Endothelial cell of umbilical vein (primary cell): ENCODE results near the gene TRMT11. TPM values are rescaled to one million over a fixed set of nuclear protein-coding genes. Genes with fewer than 3 reads are reported as not detected.

Experiments used
- BruUV-seq: library from RNA; stranded (reverse); fragments of 400-500 nt; replicated peaks from 2 replicates; lab custom pipeline; 2021; lab: Mats Ljungman, UMichigan
- CTCF ChIA-PET: fragments of 300-600, 350-600 bp; sonication (Branson Sonifier 250); formaldehyde crosslinking; loops from one replicate; lab custom pipeline; 2021; ENCODE audit warnings: antibody characterized with exemption, inconsistent platforms; lab: Charles Lee
- POLR2A ChIA-PET: fragments of 300-600, 350-600 bp; sonication (Branson Sonifier 250); formaldehyde crosslinking; loops from one replicate; lab custom pipeline; 2021; ENCODE audit warnings: antibody characterized with exemption, inconsistent platforms; lab: Charles Lee
- DNase-seq: peaks from one replicate; pipeline ENCODE4 v3.0.0-alpha.2; 2011; ENCODE audit warnings: low read depth, low spot score
- FAIRE-seq: peaks from 2 replicates; lab custom pipeline; 2011; peaks lifted over from hg19 to GRCh38; lab: Jason Lieb, UNC
- H2AFZ ChIP-seq: 2 replicates; pipeline ENCODE4 v1.6.0; 2012; ENCODE audit warnings: low read depth, low read length, control low read depth, inconsistent platforms
- H3K27ac ChIP-seq: 2 replicates; pipeline ENCODE4 v1.5.1; 2011; ENCODE audit warnings: low read depth, mild to moderate bottlenecking, control low read depth, low read length, moderate library complexity; ENCODE audit not compliant: insufficient read depth
- H3K27me3 ChIP-seq, 2 experiments: 2 replicates each; pipeline versions ENCODE4 v1.6.0 to v1.6.1; 2011; ENCODE audit warnings: low read length in 2 of 2, mixed read lengths in 1 of 2; ENCODE audit not compliant: control insufficient read depth in 2 of 2, insufficient read depth in 2 of 2
- H3K36me3 ChIP-seq, 2 experiments: 2 replicates in 1 of 2; 3 replicates in 1 of 2; pipeline ENCODE4 v1.5.1; 2011; ENCODE audit warnings: low read length in 2 of 2, mild to moderate bottlenecking in 1 of 2, moderate library complexity in 1 of 2; ENCODE audit not compliant: control insufficient read depth in 2 of 2, insufficient read depth in 2 of 2; ENCODE audit errors: extremely low read depth in 1 of 2
- H3K4me1 ChIP-seq: 3 replicates; pipeline ENCODE4 v1.5.1; 2011; ENCODE audit warnings: mild to moderate bottlenecking, low read length; ENCODE audit not compliant: control insufficient read depth, insufficient read depth; ENCODE audit errors: extremely low read depth
- H3K4me2 ChIP-seq: 2 replicates; pipeline ENCODE4 v1.6.1; 2011; ENCODE audit warnings: low read length, control low read depth, mixed read lengths; ENCODE audit not compliant: insufficient read depth
- H3K4me3 ChIP-seq, 3 experiments: fragments of 200-600 bp in 1 of 3; sonication (generic), shearing (Covaris generic) in 1 of 3; replicated peaks in 1 of 3; 2 replicates each; pipeline ENCODE4 v1.5.1; 2011 to 2016; ENCODE audit warnings: control low read depth in 3 of 3, low read length in 3 of 3, mild to moderate bottlenecking in 2 of 3, inconsistent platforms in 1 of 3, low read depth in 1 of 3, moderate library complexity in 1 of 3; ENCODE audit not compliant: insufficient read depth in 1 of 3
- H3K79me2 ChIP-seq: 2 replicates; pipeline ENCODE4 v1.6.0; 2012; ENCODE audit warnings: low read length, inconsistent platforms; ENCODE audit not compliant: control insufficient read depth, insufficient read depth
- H3K9ac ChIP-seq: replicated peaks from 2 replicates; pipeline ENCODE3; 2011; ENCODE audit warnings: low read length, control low read depth; ENCODE audit not compliant: insufficient read depth; ENCODE audit errors: extremely low read depth
- H3K9me1 ChIP-seq: replicated peaks from 3 replicates; pipeline ENCODE4 v1.6.0; 2011; ENCODE audit warnings: mild to moderate bottlenecking, low read length; ENCODE audit not compliant: control insufficient read depth, insufficient read depth; ENCODE audit errors: extremely low read depth
- H3K9me3 ChIP-seq: replicated peaks from 2 replicates; pipeline ENCODE4 v1.5.1; 2012; ENCODE audit warnings: low read length, inconsistent platforms; ENCODE audit not compliant: control insufficient read depth, insufficient read depth
- H4K20me1 ChIP-seq: replicated peaks from 2 replicates; pipeline ENCODE3; 2011; ENCODE audit warnings: mild to moderate bottlenecking, low read length; ENCODE audit not compliant: control insufficient read depth, insufficient read depth; ENCODE audit errors: extremely low read depth
- CTCF ChIP-seq, 2 donors: IDR thresholded peaks; 1 replicate in 1 of 2; 2 replicates in 1 of 2; pipeline ENCODE4 v1.5.1; 2011; ENCODE audit warnings: low read length in 2 of 2, mild to moderate bottlenecking in 2 of 2, moderate library complexity in 2 of 2, control low read depth in 1 of 2, inconsistent platforms in 1 of 2, low read depth in 1 of 2; ENCODE audit not compliant: insufficient read depth in 1 of 2; ENCODE audit errors: extremely low read depth in 1 of 2
- EZH2 ChIP-seq: IDR thresholded peaks from 2 replicates; pipeline ENCODE4 v1.6.1; 2012; ENCODE audit warnings: borderline replicate concordance, low read depth, mild to moderate bottlenecking, moderate library complexity, low read length, inconsistent platforms; ENCODE audit not compliant: severe bottlenecking
- FOS ChIP-seq: IDR thresholded peaks from 2 replicates; pipeline ENCODE4 v1.6.1; 2011; ENCODE audit warnings: mild to moderate bottlenecking, low read length, moderate library complexity, borderline replicate concordance; ENCODE audit not compliant: insufficient read depth
- GATA2 ChIP-seq: IDR thresholded peaks from 2 replicates; pipeline ENCODE4 v1.7.0; 2011; ENCODE audit warnings: low read depth, mild to moderate bottlenecking, moderate library complexity, mixed read lengths, low read length; ENCODE audit not compliant: insufficient read length, insufficient read depth
- JUN ChIP-seq: IDR thresholded peaks from 2 replicates; pipeline ENCODE4 v1.6.1; 2011; ENCODE audit warnings: borderline replicate concordance, low read depth; ENCODE audit not compliant: insufficient read length, insufficient read depth
- MAX ChIP-seq: IDR thresholded peaks from 2 replicates; pipeline ENCODE4 v1.6.1; 2011; ENCODE audit not compliant: insufficient read depth, insufficient read length
- MYC ChIP-seq: IDR thresholded peaks from one replicate; pipeline ENCODE4 v1.6.1; 2011; ENCODE audit warnings: mild to moderate bottlenecking, low read depth, low read length
- POLR2A ChIP-seq: IDR thresholded peaks from 2 replicates; pipeline ENCODE4 v1.6.1; 2012; ENCODE audit warnings: low read depth, mild to moderate bottlenecking, control low read depth, low read length
- POLR2AphosphoS5 ChIP-seq: IDR thresholded peaks from 2 replicates; pipeline ENCODE4 v1.6.1; 2012; ENCODE audit warnings: low read depth, mild to moderate bottlenecking, control low read depth, low read length, moderate library complexity; ENCODE audit not compliant: insufficient read depth
- dilution Hi-C: fragments of 300-500 bp; cut with MboI; formaldehyde crosslinking; loops from one replicate; pipeline ENCODE4 v1.15.0; 2019; ENCODE audit warnings: low sequenced_read_pairs; ENCODE audit not compliant: extremely low pct_ligation_motif_present
- intact Hi-C: fragments of 100-400 bp; cut with micrococcal nuclease; formaldehyde crosslinking; loops from one replicate; pipeline ENCODE4 v1.10.0; 2022
- polyA plus RNA-seq, 4 experiments: library from polyadenylated mRNA; depleted of rRNA in 3 of 4; stranded (reverse) in 3 of 4; unstranded in 1 of 4; fragments of >200 nt; gene quantifications; 2 replicates each; pipeline versions ENCODE4 v1.2.1 to v1.2.3, GENCODE V29; 2011 to 2012; ENCODE audit warnings: missing spikeins in 1 of 4
- total RNA-seq: library from RNA; stranded (reverse); gene quantifications from 2 replicates; pipeline ENCODE4 v1.2.3, GENCODE V29; 2021

Gene TRMT11
- total and polyA plus RNA-seq, 2 donors (not counting 3 experiments of a cell fraction or from before 2014, with no cell fraction given) = 5.1 to 10.7 TPM

GRCh38 chr6:125991653-125992052, 5.3 kb downstream of the TRMT11 start:
- no peaks in the 10 kb centered on the region for H3K36me3 ChIP-seq
- POLR2A ChIA-PET = no interaction called here
- peaks cover 5% of the 10 kb centered on the region for H3K4me1 ChIP-seq
- H3K9me1 ChIP-seq = no peaks in the 10 kb centered on the region
- no peak for TF ChIP-seq POLR2A
- no peak for TF ChIP-seq FOS
- TF ChIP-seq GATA2 = no peak
- no peak for TF ChIP-seq EZH2
- no peak for TF ChIP-seq POLR2AphosphoS5
- no peak for TF ChIP-seq MYC
- no peak overlapping the region for H3K9ac ChIP-seq
- H4K20me1 ChIP-seq = peaks cover 4% of the 10 kb centered on the region
- DNase-seq = no peak
- dilution Hi-C loops = no loop called here
- CTCF ChIA-PET = interaction anchor here (1.3 to 2.0 kb wide), 2 partner anchors 1199 to 1275 kb away, joined by 3 to 5 read pairs; partner anchors contain the start of gene RNF146
- intact Hi-C loops = no loop called here
- H3K4me3 ChIP-seq = no peak overlapping the region
- H3K4me2 ChIP-seq = no peak overlapping the region
- no TSS peak for BruUV-seq
- no peak overlapping the region for H3K27ac ChIP-seq
- H2AFZ ChIP-seq = no peak overlapping the region
- peaks cover 31% of the 10 kb centered on the region for H3K79me2 ChIP-seq
- H3K27me3 ChIP-seq = no peaks in the 10 kb centered on the region
- H3K9me3 ChIP-seq = no peaks in the 10 kb centered on the region
- no peak for FAIRE-seq

GRCh38 chr6:125994670-125995488, 8.5 kb downstream of the TRMT11 start:
- intact Hi-C loops = loop anchor here (5.0 kb wide), 4 partner anchors 272 to 1272 kb away; partner anchors contain the start of gene RNF146
- H3K9me1 ChIP-seq = no peaks in the 10 kb centered on the region
- H3K4me2 ChIP-seq = no peak overlapping the region
- FAIRE-seq (no peak), DNase-seq (no peak)
- dilution Hi-C loops = no loop called here
- ChIA-PET CTCF (interaction anchor here (0.8 to 2.8 kb wide), 32 partner anchors 8 to 1695 kb away, joined by 3 to 18 read pairs (median 4); partner anchors contain the start of genes HINT3, NCOA7, RNF146 and TRMT11), POLR2A (interaction anchor here (1.2 kb wide), 1 partner anchor 8 kb away, joined by 4 read pairs; the partner anchor contains the start of gene TRMT11)
- no peak overlapping the region for H2AFZ ChIP-seq
- no peak overlapping the region for H3K27ac ChIP-seq
- no peaks in the 10 kb centered on the region for H3K4me1 ChIP-seq
- H3K9me3 ChIP-seq = no peaks in the 10 kb centered on the region
- TF ChIP-seq POLR2A (no peak), MAX (no peak), FOS (no peak), GATA2 (no peak), EZH2 (no peak), MYC (no peak), CTCF (IDR thresholded peaks at IDR 0.05; ENCODE audit: extremely low read depth in 1 of 2, insufficient read depth in 1 of 2, low read depth in 1 of 2, low read length in 2 of 2) (no peak), POLR2AphosphoS5 (no peak), JUN (no peak)
- no peak overlapping the region for H3K4me3 ChIP-seq
- H3K36me3 ChIP-seq = peaks cover 0 to 7% of the 10 kb centered on the region in 2 experiments
- H4K20me1 ChIP-seq = peaks cover 4% of the 10 kb centered on the region
- H3K9ac ChIP-seq = no peak overlapping the region
- BruUV-seq = no TSS peak
- H3K79me2 ChIP-seq = peaks cover 16% of the 10 kb centered on the region
- no peaks in the 10 kb centered on the region for H3K27me3 ChIP-seq
